ENCODE data around the gene SIGLEC9.
A peak's percentile ranks its signal among the peaks of the same experiment; 100 is the strongest.

SIGLEC9 gene

DNA sequence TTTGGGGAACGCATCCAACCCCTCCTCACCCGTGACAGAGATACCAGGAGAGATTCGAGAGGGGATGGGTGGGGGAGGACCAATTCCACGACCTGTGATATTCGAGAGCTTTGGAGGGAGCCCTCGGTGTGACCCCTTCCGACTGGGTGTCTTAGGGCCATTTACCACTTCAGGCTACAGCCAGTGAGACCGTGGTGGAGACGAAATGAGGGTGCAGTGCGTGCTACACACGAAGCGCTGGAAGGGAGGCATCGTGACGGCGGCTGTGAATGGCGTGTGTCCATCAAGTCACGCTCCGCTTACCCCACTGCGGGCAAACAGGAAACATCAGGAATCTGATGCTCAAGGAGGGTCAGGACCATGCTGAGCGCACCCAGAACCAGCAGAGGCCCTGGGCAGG is 26.9 kb upstream of the SIGLEC9 start:
- no peak for DNase-seq

DNA sequence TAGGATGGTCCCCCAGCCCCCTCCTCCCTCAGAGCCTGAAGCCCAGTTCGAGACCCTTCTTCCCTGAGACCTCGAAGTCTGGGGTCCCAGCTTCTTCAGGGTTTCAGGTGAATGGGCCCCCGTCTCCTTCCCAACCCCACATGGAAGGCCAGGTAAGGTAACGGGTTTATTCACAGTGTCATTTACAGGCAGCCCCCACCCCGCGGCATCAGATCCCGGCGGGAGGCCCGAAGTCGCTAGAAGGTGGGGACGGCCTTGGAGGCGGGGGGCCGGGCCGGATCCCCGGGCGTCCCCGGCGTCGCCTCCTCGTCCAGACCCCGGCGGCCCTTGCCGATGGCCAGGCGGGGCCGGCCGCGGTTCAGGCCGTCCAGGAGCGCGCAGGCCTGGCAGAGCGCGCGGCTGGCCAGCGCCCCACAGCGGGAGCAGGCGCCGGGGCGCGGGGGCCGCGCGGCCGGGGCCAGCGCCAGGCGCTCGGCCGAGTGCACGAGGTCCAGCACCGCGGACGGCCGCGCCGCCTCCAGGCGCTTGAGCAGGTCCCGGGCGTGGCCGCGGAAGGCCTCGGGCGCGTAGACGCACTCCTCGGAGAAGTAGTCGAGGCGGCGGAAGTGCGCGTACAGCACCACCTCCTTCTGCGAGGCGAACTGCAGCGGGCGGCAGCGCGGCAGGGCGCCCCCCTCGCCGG is 26.2 kb upstream of the SIGLEC9 start:
- DNase-seq, result no peak

DNA sequence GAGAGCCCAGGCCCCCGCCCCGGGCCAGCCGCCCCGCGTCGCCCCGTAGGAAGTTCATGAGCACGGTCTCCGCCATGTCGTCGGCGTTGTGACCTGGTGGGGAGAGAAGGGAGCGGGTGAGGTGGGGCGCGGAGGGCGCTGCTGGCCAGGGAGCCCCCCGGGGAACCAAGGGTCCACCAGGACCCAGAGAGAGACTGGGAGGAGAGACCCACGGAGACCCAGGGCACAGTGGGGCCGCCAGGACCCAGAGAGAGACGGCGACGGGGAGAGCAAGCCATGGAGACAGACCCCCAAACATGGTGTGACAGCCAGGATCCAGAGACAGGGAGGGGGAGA is 25.7 kb upstream of the SIGLEC9 start:
- DNase-seq, result no peak

DNA sequence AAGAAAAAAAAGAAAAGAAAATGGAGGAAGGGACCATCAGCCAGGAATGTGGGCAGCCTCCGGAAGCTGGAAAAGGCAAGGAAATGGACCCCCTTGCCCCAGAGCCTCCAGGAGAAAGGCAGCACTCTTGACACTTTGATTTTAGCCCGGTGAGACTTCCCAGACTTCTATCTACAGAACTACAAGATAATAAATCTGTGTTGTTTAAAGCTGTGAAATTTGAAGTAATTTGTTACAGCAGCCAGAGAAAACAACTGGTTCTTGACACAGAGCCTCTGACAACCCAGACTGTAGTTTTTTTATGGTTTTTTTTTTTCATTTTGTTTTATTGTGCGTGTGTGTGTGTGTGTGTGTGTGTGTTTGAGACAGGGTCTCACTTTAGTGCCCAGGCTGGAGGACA is 24.1 kb upstream of the SIGLEC9 start:
- no peak for DNase-seq

DNA sequence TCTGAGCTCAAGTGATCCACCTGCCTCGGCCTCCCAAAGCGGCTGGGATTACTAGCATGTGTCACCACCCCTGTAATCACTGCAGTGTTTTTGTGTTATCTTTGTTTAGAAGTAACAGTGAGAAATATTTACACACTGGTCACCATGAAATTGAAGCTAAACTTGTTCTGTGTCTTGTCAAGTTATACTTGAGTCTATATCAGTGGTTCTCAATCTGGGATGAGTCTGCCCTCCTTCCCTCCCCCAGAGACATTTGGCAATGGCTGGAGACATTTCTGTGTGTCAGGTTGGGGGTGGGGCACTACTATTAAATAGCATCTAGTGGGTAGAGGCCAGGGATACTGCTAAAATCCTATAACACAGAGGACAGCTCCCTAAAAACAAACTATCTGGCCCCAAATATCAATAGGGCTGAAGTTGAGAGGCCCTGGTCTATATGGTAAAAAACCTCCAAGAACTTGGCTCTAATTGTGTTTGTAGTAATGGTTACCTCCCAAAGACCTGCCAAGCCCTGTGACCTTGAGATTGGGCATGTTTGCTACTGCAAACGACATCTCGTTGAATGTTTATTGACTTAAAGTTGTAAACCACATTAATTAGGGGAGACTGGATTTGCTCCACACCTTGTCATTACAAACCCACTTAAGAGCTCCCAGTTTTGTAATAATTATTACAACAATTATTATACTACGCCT is 23.4 kb upstream of the SIGLEC9 start:
- DNase-seq, result no peak

DNA sequence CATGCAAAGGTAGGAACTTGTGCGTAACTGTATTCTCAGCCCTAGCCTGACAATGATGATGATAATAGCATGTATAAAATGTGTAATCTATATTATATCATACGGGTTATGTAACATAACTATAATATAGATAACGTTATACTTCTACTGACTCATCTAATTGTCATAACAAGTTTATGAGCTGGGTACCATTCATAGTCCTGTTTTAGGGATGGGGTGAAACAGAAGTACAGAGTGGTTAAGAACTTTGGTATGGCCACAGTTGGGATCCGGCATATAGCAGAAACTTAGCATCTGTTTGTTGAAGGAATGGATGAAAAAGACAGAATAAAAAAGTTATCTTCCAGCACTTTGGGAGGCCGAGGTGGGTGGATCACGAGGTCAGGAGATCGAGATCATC is 21.7 kb upstream of the SIGLEC9 start:
- no peak for DNase-seq

DNA sequence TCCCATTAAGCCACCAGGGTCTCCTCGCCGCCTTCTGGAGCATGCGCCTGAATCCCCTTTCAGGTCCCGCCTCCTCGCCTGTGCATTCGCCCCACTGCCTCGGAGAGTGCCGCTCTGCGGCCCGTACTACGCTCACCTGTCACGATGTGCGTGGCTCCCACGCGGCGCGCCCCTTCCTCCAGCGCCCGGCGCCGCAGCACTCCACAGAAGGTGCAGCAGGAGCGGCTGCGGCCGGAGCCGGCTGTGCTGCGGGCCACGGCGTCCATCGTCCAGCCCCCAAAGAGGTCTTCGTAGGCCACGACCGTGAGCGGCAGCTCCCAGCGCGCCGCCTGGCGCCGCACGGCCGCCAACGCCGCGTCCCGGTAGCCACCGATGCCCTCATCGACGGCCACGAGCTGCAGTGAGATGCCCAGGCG is 20.8 kb upstream of the SIGLEC9 start:
- no peak for DNase-seq

DNA sequence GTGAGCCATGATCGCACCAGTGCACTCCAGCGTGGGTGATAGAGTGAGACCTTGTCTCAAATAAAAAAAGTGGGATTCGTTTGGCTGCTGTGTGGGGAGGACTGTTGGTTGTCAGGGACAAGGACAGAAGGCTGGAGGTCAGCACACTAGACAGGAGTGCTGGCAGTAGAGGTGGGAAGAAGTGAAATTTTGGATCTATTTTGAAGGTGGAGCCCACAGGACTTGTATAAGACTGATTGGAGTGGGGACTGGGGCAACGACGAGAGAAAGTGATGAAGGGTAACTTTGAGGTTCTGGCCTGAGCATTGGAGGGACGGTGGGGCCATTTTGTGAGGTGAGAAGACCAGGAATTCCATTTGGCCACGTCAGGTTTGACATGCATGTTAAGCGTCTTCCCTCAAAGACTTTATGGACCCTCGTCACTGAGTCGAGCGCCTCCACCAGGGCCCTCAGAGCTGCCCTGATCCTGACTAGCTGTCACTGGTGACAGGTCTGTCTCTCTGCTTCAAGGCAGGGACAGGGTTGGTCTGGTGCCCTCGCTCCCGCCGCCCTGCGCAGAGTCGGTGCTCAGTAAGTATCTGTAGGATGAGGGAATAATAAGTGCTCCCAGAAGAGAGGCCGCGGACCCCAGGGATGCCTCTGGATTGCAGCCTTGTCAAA is 17.2 kb upstream of the SIGLEC9 start:
- no peak for DNase-seq

DNA sequence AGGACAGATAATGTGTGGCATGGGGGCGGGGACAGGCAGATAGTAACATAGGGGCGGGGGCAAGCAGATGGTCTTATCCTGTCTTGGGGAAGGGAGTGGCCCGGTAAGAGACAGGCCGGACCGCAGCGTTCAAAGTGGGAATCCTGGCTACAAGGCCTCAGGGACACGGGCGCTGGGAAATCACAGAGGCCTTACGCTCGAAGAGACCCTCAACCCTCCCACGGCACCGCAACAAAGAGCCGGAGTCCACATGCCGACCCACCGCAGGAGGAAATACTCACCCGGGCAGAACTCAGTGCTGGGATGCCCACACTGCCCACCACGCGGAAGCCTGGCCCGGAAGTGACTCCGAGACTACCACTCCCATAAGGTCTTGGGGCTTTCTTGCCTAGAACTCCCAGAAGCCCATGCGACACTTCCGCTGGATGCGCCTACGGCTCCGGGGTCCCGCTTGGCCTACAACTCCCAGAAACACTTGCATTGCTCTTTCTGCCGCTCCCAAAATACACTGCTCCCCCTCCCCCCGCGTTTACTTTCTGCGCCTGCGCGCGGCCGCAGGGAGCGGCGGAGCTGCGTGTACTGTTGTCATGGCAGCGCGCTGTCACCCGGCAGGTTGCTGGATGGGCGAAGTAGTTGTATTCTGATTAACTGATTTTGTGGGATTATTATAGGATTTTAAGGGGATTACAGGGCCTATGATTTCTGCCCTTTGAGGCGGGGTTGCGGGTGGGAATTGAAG is 16.5 kb upstream of the SIGLEC9 start, which contains the start of gene CTU1:
CTU1 (minus strand) TSS at position 344 of the 739 bp plus-strand sequence. CDS start 3,840 bp downstream, outside the sequence.
- DNase-seq, result peak; percentile 99

DNA sequence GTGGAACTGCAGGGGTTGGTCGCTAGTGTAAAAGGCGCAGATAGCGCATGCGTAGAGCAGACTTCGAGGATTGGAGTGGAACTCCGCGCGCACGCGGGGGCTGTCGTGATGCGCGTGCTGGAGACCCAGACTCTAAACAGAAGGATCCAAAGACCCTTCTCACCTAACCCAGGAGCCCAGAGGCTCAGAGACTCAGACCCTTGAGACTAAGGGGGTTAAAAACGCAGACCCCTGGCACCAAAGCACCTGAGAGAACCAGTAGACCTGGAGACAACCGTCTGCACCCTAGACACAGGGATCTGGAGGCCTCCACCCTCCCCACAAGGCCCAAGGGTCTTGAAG is 15.9 kb upstream of the SIGLEC9 start:
- no peak for DNase-seq

DNA sequence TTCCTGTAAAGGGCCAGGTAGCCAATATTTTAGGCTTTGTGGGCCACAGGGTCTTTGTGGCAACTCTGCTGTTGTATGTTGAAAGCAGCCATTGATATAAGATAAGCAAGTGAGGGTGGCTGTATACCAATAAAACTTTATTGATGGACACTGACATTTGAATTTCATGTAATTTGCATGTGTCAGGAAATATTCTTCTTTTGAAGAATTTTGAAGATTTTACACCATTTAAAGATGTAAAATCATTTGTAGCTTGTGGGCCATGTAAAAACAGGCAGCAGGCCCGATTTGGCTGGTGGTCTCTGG is 14.1 kb upstream of the SIGLEC9 start:
- no peak for DNase-seq

DNA sequence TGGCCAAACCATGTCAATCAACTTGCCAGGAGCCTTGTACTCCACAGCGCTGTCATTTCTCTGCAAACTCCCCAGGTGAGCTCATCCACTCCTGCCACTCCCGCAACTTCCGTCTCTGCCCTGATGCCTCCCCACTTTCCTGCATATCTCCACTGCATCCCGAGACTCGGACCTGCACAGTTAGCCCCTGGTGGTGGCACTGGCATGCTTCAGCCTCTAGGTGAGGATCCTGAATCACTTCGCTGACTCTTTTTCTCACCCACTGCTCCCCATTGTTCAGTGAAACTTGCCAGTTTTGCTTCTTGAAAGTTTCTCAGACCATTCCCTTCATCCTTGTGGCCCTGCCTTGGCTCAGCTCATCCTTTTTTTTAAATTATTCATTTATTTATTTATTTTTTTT is 13.1 kb upstream of the SIGLEC9 start:
- DNase-seq, result no peak

DNA sequence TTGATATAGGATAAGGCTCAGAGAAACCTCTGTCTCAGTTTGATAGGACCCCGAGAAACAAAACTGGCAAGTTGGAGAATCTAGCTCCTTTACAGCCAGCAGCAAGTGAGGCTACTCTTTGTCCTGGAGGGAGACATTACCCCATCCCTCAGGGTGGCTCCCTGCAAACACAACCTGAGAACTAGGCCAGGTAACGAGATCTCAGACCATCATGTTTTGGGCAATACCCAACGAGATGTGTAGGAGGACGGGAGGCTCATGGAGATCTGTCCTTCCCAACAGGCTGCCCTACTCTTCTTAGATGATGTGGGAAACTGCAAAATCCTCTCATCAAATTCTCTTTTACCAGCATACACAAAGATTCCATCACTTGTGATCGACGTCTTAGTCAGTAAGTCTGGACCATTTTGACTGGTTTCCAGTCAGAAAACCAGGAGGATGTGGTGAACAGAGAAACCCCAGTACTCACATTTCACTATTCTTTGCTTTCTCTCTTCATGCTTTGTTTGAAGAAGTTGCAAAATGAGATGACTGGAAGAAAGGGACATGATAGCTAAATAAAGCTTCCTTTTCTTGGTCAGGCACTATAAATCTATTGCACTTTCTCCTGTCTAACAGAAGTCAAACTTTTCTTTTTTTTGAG is 10.5 kb upstream of the SIGLEC9 start:
- DNase-seq, result no peak

DNA sequence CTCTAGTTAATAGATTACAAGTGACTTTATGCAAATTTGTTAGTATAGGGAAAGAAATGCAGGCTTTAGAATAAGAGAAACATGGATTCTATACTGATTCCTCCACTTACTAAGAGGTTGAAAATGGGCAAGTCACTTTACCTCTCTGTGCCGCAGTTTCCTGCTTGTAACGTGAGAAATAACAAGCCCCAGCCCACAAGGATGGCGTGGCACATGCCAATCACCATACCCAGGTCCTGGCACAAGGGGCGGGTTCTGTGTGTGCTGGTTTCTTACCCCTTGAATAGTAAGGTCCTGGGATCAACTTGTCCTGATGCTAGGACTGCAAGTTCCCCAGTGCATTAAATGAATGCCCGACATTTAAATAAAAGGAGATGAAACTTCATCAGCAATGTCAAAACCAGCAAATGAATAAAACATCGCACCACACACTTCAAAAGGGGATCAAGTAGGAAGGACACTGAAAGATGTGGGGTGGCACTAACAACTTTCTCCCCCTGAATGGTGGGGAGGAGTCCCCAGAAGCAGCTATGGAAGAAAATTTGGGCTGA is 7.9 kb upstream of the SIGLEC9 start:
- DNase-seq, result no peak

DNA sequence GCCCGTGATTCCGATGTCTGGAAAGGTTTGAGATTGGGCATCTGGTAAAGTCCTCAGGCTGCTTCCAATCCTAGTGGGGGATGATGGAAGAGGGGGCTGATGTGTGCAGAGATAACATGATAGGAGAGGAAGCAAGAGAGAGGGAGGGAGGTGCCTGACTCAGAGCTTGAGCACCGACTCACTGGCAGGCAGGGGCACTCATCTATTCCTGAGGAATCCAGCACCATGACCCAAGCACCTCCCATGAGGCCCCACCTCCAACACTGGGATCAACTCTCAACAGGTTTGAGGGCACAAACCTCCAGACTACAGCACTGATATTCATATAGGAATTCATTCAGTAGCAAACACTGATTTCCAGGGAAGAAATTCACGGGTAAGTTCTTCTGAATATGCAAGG is 5.6 kb upstream of the SIGLEC9 start:
- DNase-seq, result no peak

DNA sequence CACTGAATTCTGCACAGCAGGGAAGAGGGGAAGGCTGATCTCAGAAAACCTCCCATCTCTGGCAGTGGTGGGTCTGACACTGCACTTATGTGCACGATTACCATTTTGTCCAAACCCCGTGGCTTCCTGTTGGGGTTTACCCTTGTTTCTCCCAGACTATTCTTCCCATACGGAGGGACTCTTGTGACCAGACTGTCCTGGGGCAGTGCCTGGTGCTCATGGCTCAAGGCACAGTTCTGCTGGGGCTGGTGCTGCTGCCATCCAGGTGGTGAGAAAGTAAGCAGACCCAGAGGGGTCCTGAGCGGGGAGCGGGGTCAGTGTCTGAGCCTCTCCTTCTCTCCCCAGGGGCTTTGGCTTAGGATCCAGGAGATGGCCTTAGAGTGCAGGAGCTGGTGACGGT is 5.1 kb upstream of the SIGLEC9 start:
- DNase-seq, result no peak

DNA sequence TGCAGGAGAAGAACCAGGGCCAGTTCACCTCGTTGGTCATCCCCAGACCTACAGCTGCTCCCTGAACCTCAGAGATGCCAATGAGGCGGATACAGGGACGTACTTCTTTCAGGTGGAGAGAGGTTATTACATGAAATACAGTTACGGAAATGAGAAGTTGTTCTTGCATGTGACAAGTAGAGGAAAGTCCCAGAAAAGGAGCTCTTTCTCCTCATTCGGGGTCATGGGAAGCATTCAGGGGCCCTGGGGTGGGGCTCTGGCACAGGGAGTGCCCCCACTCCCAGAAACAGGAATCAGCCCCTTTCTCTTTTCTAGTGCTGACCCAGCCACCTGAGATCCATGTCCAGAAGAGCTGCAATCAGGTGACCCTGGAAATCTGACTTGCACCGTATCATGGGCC is 4.5 kb upstream of the SIGLEC9 start:
- no peak for DNase-seq

DNA sequence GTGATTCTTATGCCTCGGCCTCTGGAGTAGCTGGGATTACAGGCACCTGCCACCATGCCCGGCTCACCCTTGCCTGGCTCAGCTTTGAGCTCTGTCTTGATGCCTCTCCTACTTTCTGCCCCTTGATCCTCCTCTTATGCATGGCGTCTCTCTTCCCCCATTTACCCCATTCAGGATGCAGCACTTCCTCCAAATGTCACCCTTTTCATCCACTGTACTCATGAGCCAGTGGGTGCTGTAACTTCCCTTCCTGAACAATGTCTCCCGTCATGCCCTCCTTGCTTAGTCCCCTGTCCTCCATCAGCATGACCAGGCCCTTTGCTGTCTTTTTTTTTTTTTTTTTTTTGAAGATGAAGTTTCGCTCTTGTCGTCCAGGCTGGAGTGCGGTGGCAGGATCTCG is 3.4 kb upstream of the SIGLEC9 start:
- DNase-seq, result no peak

DNA sequence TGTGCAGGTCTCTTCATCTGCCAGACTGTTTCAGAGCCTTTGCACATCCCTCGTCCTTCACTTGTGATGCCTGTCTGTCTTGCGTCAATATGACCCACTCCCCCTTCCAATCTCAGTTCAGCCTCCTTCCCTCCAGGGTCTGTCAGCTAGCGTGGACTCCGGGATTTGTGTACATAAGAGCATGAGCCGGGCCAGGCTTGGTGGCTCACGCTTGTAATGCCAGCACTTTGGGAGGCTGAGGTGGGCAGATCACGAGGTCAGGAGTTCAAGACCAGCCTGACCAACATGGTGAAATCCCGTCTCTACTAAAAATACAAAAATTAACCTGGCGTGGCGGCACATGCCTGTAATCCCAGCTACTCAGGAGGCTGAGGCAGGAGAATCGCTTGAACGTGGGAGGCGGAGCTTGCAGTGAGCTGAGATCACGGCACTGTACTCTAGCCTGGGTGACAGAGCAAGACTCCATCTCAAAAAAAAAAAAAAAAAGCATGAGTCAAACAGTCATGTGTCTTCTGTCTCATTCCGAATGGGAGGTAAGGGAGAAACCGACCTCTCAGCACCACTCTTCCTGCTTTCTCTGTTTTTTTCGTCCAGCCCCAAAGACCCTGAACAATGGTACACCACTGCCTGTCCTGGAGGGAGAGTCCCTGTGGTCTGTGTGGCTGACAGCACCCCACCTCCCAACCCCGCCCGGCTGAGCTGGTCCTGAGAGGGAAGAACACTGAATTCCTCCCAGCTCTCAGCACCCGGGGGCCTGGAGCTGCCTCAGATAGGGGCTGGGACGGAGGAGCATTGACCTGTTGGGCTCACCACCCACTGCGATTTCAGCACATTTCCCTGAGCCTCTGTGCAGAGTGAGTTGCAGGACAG is 2.4 kb upstream of the SIGLEC9 start:
- DNase-seq, result no peak

DNA sequence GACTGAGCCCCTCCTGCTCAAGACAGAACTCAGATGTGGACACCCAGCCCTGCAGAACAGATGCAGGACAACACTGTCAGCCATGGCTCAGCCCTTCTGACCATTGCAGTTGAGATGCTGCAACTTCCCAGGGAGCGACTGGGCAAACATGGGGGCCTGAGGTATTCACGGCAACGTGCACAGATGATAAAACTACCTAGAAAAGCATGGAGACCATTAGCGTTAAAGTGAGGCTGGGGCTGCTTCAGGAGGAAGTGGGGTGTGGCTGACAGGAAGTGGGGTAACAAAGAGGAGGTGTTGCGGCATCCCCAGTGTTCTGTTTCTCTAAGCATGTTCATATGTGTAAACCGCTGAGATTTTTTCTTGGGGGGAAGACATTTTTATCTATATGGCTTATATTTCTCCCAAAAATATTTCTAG is 1.3 kb upstream of the SIGLEC9 start:
- no peak for DNase-seq

DNA sequence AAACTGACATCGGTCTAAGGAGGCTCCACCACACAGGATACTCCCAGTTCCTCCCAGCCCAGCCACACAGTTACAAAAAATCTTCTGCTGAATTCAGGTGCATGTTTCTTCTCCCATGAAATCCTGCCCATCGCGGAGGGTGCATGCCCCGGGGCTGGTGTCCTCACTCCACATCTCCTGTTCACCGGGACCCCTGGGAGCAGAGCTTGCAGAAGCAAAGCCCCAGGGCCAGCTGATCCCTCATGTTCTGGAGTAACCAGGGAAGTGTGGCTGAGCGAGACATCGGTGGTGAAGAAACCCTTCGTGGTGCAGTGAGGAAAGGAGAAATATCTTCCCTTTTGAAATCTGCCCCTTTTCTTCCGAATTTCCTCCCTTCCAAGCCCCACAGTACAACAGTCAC is 904 bp upstream of the SIGLEC9 start:
- no peak for DNase-seq

DNA sequence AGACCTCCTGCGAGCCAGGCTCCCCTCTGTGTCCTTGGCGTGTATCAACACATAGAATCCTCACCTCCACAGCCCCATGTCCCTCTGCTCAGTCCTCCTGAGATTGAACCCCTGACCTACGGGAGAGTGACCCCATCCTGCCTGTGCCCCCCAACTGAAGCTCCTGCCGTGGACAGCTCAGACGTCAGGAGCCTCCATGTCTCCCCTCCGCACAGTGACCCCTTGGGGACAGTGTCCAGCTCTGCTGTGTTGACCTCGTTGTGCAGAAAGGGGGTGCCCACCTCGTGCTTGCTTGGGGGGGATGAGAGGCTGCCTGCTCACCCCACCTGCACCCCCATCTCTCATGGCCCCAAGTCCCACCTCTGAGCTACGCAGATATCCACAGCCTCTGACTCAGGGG is 490 bp upstream of the SIGLEC9 start:
- DNase-seq, result no peak

Measured in NCI-H748 treated with DMSO at 0.1 percent for 48 hours (cell line).